ENCODE data around the gene HECW1. TPM values are rescaled to one million over a fixed set of nuclear protein-coding genes. Genes with fewer than 3 reads are reported as not detected.

HECW1 gene
- total and polyA plus RNA-seq, 2 of the 13 experiments (the other 11 are each of a cell fraction or from before 2014, with no cell fraction given) = not detected

GRCh38 chr7:43511029-43511428 is 398.6 kb downstream of the HECW1 start (continued):
- TF ChIP-seq GMEB2 (CRISPR knock-in tag; IDR thresholded peaks at IDR 0.05; ENCODE audit: low read depth) = no peak
- TF ChIP-seq ARNT (IDR thresholded peaks at IDR 0.05) = no peak
- no peak for TF ChIP-seq HNRNPH1 (optimal IDR thresholded peaks at IDR 0.05; ENCODE audit: low read depth, low read length)
- no peak for TF ChIP-seq ZNF549 (CRISPR knock-in tag; IDR thresholded peaks at IDR 0.05)
- TF ChIP-seq GATAD2A (CRISPR knock-in tag; IDR thresholded peaks at IDR 0.05) = 0 out of 2 replicates have a peak, but pooled peaks have one; percentile 33
- TF ChIP-seq NAIF1 (CRISPR knock-in tag; IDR thresholded peaks at IDR 0.05; ENCODE audit: borderline replicate concordance) = no peak
- 0 out of 2 replicates have a peak, but pooled peaks have one; percentile 34 for TF ChIP-seq ZNF792 (CRISPR knock-in tag; IDR thresholded peaks at IDR 0.05)
- TF ChIP-seq ZNF30 (CRISPR knock-in tag; IDR thresholded peaks at IDR 0.05) = no peak
- no peak for TF ChIP-seq RCOR2 (CRISPR knock-in tag; IDR thresholded peaks at IDR 0.05)
- no peak for TF ChIP-seq CREBL2 (CRISPR knock-in tag; IDR thresholded peaks at IDR 0.05; ENCODE audit: borderline replicate concordance)
- no peak for TF ChIP-seq ZNF275 (CRISPR knock-in tag; IDR thresholded peaks at IDR 0.05; ENCODE audit: borderline replicate concordance)
- TF ChIP-seq IKZF5 (CRISPR knock-in tag; IDR thresholded peaks at IDR 0.05) = no peak
- TF ChIP-seq MAFF (IDR thresholded peaks at IDR 0.05; ENCODE audit: low read depth, low read length) = no peak
- TF ChIP-seq DBP (CRISPR knock-in tag; IDR thresholded peaks at IDR 0.05; ENCODE audit: not compliant biosample characterization) = no peak
- TF ChIP-seq HOMEZ (CRISPR knock-in tag; IDR thresholded peaks at IDR 0.05; ENCODE audit: low read depth) = no peak
- TF ChIP-seq HINFP (CRISPR knock-in tag; IDR thresholded peaks at IDR 0.05; ENCODE audit: low read depth) = no peak
- TF ChIP-seq SRSF4 (IDR thresholded peaks at IDR 0.05; ENCODE audit: low read depth, low read length, poor library complexity, severe bottlenecking) = no peak
- TF ChIP-seq STAG1 (CRISPR knock-in tag; IDR thresholded peaks at IDR 0.05) = peak; percentile 68
- peak; percentile 92 for TF ChIP-seq TEAD3 (CRISPR knock-in tag; optimal IDR thresholded peaks at IDR 0.05; ENCODE audit: borderline replicate concordance)
- no peak for TF ChIP-seq IRF9 (CRISPR knock-in tag; IDR thresholded peaks at IDR 0.05; ENCODE audit: borderline replicate concordance)
- TF ChIP-seq ZNF274 (CRISPR knock-in tag; IDR thresholded peaks at IDR 0.05) = 0 out of 2 replicates have a peak, but pooled peaks have one; percentile 12
- TF ChIP-seq HHEX (CRISPR knock-in tag; IDR thresholded peaks at IDR 0.05) = no peak
- TF ChIP-seq NRL (CRISPR knock-in tag; IDR thresholded peaks at IDR 0.05; ENCODE audit: borderline replicate concordance) = no peak

Data from HepG2 (cell line).